HG03457 (cell line): Measurements from ENCODE around the gene MPP7.

ENCODE experiments used
- ATAC-seq: cut with Tn5 transposase; IDR thresholded peaks from one replicate; pipeline ENCODE4 v1.9.1; 2021; ENCODE audit warnings: moderate number of reproducible peaks; ENCODE audit not compliant: unreplicated experiment

The MPP7 gene

DNA sequence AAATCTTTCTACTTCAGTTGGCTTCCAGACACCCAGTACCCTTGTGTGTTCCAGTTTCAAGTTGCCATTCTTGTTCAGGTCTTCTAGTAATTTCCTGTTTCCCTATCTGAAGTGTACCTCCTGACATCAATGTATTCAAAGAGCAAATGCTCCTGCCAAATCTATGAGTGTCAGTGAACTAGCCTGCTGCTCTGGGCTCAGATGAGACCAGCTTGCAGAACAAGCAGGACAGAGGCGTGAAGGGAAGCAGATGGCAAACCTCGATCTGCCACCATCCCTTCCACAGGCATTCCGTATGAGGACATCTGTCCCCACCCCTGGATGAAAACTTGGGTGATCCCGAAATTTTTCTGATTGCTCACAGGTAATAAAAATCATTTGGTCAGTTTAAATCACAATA is 4.4 kb upstream of the MPP7 start:
- no peak for ATAC-seq

GRCh38 chr10:28305553-28305952 is 2.7 kb upstream of the MPP7 start:
- ATAC-seq = no peak

DNA sequence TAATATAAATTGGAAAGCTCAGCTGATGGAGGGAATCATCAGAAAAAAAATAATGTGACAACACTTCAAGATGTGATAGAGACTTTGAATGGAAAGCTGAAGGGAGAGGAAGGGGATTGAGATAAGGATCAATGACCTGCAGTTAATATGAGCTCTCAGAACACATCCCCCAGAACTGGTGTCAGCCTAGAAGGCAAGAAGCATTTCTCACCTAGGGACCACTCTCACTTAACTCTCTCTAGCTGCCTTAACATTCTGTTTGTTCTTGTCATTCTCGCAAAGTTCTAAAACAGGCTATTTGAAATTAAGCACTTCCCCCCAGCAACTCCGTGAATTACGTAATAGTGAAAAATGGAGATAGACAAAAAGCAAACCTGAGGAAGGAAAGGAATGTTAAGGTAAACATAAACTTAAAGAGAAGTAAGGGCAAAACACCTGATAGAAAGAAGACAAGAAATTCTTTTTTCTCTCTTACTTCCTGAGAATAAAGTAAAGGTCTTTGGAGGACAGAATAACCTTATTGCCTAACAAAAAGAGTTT is 1.2 kb upstream of the MPP7 start:
- no peak for ATAC-seq

DNA sequence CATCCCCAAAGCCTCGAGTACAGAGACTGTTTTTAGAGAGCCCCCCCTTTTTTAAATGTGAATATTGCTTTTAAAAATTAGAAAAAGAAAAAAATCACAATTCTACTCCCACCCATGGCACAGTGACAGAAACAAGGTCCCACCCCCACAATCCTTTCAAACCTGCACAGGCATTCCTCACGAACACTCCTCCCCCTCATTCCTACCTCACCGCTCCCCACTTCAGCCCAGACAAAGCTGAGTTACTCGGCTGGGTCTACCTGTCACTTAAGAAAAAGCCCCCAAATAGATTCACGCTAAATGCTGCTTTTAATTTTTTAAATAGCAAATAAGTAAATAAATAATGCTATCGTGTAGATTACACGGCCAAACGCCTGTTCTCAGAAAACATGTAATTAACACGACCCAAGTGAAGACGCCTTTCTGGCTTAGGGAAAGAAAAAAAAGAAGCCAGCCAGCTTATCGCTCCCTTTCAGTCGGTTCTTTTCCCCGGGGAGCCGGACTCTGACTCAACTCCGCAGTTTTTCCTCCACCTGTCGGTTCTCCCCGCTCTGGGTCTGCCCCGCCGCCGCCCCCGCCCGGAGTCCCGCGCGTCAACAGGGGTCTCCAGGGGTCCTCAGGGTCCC is 739 bp downstream of the MPP7 start:
- ATAC-seq = no peak

DNA sequence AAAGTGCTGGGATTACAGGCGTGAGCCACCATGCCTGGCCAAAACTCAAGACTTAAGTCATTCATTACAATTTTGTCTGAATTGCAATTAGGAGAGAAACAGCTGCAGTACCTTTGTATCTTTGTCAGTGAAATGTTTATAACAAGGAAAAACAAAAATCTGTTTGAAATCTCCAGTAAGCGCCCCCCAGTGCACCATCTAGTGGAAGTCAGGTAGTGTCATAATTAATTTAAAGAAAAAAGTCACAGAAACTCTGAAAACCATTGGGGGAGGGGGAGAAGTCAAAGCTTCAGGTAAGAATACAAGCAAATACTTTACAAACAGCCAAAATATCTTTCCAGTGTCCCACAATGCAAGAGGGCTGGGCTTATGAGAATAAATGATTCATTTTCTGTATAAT is 2.8 kb downstream of the MPP7 start:
- no peak for ATAC-seq

GRCh38 chr10:28298951-28299350 is 3.9 kb downstream of the MPP7 start:
- ATAC-seq = no peak

GRCh38 chr10:28296023-28296422 is 6.8 kb downstream of the MPP7 start:
- ATAC-seq = no peak

DNA sequence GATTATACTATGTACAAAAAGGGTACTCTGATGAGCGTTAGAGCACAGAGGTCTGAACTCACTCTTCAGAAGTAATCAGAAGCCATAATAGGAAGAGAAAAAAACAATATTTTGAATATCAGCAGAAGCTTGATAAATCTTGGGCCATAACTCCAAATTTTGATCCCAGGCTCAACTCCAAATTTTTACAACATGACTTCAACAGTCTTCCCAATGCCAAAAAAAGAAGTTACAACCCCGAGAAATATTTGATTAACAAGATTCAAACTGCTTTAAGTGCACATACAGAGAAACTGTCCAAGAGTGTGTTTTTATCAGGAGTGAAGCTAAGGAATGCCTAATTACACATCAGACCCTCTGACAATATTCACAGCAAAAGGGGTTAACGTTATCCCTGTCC is 7.5 kb downstream of the MPP7 start:
- no peak for ATAC-seq

DNA sequence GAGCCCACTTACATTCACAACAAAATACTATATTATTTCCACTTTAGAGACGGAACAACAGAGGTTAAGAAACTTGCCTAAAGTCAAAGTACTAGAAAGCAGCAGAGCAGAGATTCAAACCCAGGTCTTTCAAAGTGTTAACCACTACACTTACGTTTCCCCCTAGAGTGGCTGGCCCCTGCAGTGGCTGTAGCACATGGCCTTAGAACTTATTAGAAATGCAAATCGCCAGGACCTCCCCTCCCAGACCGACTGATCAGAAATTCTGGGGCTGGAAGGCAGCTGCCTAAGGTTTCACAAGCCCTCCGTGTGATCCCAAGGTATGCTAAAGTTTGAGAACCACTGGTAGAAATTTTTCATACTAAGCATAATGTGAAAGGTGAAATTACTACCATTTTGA is 8.1 kb downstream of the MPP7 start:
- ATAC-seq = no peak

- no peak for ATAC-seq
These were observed 8.7 kb downstream of the MPP7 start for GRCh38 chr10:28294169-28294532.

DNA sequence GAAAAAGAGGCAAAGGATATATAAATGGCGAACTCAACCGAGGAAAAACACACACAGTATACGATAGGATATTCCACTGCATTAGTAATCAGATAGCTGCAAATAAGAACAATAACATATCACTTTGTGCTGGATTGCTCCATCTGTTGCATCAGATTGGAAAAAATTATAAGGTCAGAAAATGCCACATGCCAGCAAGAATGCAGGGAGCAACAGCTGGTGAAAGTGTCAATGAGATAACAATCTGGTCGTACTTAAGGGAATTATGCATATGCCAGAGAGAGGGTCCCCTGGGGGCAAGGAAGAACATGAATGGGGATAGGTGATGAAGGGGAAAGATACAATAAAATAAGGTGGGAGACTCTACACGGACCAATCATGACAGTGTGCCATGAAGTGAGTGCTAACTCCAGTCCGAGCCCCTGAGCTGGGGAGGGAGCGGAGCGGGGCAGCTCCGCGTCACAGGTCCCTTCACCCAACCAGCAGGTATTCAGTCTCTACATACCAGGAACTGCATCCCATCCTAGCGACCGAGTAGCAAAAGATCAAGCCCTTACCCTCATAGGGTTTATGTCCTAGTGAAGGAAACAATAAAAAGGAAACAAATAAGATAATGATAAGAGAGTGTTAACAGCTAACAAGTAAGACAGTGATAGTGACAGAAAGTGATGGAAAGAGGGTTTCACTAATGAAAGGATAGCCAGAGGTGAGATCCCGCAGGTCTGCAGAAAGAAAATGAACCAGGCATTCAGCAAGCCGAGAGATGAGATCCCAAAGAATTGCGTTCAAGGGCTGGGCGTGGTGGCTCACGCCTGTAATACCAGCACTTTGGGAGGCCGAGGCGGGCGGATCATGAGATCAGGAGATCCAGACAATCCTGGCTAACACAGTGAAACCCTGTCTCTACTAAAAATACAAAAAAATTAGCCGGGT is 9.4 kb downstream of the MPP7 start:
- ATAC-seq = no peak

GRCh38 chr10:28291881-28292297 is 11.0 kb downstream of the MPP7 start:
- ATAC-seq = no peak

DNA sequence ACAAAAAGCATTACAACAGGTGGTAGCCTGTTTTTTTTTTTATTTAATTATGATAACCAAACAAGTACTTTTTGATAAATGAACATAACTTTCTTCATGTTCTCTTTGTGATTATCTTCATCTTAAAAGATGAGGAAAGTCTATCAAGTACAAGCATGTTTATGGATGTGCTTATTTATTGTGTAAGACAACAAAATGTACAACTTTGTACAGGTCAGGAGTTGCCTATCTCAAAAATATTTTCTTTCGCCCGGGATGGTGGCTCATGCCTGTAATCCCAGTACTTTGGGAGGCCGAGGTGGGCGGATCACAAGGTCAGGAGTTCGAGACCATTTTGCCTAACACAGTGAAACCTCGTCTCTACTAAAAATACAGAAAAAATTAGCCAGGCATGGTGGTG is 17.0 kb downstream of the MPP7 start:
- no peak for ATAC-seq

DNA sequence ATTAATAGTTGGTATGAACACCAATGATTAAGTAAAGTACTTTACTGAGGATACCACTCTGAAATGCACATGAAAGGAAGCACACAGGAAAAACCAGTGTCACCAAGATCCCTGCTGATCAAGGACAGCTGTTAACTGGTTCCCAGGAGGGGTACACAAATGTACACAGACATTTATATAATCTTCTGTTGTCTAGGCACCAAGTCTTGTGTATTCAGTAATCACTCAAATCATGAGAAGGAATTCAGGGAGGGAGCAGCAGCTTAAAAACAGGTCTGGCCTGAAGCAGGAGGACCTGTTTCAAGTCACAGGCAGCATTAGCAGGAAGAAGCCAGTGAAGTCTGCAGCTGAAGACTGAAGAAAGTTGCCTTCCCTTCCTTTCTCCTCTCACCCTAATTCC is 18.7 kb downstream of the MPP7 start:
- no peak for ATAC-seq

DNA sequence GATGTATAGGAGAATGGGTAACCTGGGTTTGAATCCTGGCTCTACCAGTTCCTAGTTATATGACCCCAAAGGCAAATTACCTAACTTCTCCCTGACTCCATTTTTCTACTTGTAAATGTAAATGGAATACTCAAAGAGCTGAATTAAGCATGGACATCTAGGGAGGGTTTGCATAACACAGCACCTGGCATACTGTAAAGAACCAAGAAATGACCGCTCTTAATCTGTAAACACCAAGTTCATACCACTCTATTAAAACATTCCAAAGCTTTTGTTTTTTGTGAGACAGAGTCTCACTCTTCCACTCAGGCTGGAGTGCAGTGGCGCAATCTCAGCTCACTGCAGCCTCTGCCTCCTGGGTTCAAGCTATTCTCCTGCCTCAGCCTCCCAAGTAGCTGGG is 19.6 kb downstream of the MPP7 start:
- ATAC-seq = no peak

- ATAC-seq = no peak
These were observed 20.5 kb downstream of the MPP7 start for GRCh38 chr10:28282336-28282735.

- ATAC-seq = no peak
These were observed 21.0 kb downstream of the MPP7 start for GRCh38 chr10:28281726-28282315.

DNA sequence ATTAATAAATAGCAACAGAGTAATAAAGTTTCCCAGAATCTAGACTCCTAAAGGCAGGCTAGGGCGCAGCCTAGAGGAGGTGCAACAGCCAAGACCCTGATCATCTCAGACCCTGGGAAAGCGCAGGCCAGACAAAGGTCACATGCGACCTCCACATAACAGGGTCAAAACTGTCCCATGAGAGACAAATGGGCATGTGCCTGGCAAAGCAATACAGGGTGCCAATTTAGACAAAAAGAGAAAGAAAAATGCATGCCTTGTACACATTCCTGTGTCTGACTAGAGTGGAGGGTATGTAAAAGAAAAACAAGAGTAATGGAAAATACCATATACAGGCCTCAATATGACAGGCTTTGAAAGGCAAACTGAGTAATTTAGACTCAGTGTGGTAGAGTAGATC is 22.2 kb downstream of the MPP7 start:
- ATAC-seq = no peak

DNA sequence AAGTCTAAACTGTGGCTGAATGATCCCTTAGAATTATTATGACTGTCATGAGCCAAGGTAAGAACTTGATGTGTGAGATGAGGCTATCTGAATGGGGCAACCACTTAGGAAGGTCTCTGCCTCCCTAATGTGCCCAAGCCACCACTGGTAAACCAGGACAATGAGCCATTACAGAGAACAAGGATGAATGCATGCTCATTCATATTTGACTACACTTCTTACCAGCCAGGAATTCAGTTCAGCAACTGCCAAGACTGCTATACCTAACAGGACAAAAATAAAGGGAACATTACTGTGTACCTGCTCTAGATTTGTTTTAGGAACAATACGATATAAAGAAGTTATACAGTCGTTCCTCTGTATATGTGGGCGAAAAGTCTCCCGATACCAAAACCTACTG is 23.0 kb downstream of the MPP7 start:
- no peak for ATAC-seq

DNA sequence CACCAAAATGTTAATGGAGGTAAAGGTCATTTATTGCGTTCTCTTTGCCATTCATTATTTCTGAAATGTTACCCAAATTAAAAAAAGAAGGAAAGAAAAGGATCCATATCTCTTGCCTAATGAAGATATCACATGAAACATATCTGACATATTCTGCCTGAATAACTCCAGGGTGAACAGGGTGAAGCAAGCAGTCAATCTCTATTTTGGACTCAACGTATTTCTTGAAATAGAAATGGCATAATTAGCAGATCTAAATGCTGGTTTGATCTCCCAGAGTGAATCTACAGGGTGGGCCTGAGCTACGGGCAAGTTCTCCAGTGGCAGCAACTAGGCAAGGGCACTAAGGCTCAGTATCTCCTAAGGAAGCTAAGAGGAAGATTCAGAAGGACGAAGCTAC is 24.0 kb downstream of the MPP7 start:
- ATAC-seq = no peak

DNA sequence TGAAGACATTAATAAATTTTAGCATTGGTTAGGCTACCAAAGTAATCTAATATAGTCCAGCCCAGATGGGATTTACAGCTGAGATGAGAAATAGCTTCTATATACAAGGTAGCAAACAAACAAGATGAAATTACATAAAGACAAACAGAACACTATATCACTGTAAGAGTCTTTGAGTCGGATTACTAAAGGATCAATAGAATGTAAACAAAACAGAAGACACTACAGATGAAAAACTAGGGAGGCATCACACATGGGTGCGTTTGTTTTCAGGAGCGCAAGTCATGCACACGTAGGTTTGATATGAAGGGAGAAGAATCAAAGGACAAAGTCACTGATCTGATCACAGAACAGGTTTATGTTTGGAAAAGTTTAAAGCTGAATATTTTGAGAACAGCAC is 26.5 kb downstream of the MPP7 start:
- ATAC-seq = no peak

DNA sequence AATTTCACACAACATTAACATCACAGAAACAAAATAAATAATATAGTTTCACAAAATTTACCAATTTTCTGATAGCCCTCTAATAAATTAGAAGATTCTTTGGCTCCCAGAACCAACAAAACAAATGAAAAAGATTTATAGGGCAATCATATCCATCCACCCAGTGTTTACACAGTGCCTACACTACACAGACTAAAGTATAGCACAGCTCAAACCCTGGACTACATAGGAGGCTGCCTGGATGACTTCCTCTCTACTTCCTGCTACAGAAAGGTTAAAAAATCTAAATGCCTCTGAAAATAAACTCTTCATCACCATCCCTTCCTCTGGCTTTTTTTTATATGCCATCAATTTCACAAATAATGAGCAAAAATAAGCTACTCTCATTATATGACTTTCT is 28.4 kb downstream of the MPP7 start:
- ATAC-seq = no peak
